ENCODE data around the gene NTSR1. TPM values are rescaled to one million over a fixed set of nuclear protein-coding genes. Genes with fewer than 3 reads are reported as not detected.

The NTSR1 gene
- total and polyA plus RNA-seq, 2 of the 13 experiments (the other 11 are each of a cell fraction or from before 2014, with no cell fraction given): 0.09 to 0.12 TPM

GRCh38 chr20:62728781-62729300 lies 20.2 kb downstream of the NTSR1 start:
- no TSS peak for BruUV-seq (replicated peaks)
- intact Hi-C loops (cut with micrococcal nuclease; ENCODE audit: unreplicated experiment): no loop called here
- H3K36me3 ChIP-seq (replicated peaks in 1 of 2; ENCODE audit: control insufficient read depth in 1 of 2, insufficient read depth in 2 of 2, low read length in 2 of 2): no peaks in the 10 kb centered on the region
- no peak for DNase-seq (ENCODE audit: low spot score)
- ChIA-PET POLR2A (interaction anchor here (1.3 kb wide), 1 partner anchor 65 kb away, joined by 3 read pairs; no protein-coding TSS in a partner anchor), CTCF (ENCODE audit: low intra/inter-chr PET ratio, low total read pairs) (no interaction called here)
- H3K4me1 ChIP-seq (ENCODE audit: insufficient read depth, low read length): no peaks in the 10 kb centered on the region
- H2AFZ ChIP-seq (ENCODE audit: low read length): no peak overlapping the region
- TF ChIP-seq CBX2 (IDR thresholded peaks at IDR 0.05; ENCODE audit: low read depth, low read length) (no peak), CBX2 (CRISPR knock-in tag; IDR thresholded peaks at IDR 0.05; ENCODE audit: low read depth) (no peak), KAT7 (CRISPR knock-in tag; IDR thresholded peaks at IDR 0.05; ENCODE audit: borderline replicate concordance) (no peak), GRHL1 (CRISPR knock-in tag; conservative IDR thresholded peaks at IDR 0.05) (no peak), HNRNPUL1 (IDR thresholded peaks at IDR 0.05; ENCODE audit: low read depth, low read length) (no peak), ZNF335 (CRISPR knock-in tag; IDR thresholded peaks at IDR 0.05) (no peak), ZBTB49 (CRISPR knock-in tag; IDR thresholded peaks at IDR 0.05; ENCODE audit: borderline replicate concordance) (no peak), MIER2 (CRISPR knock-in tag; IDR thresholded peaks at IDR 0.05) (no peak), ZNF761 (CRISPR knock-in tag; conservative IDR thresholded peaks at IDR 0.05) (no peak), ZNF501 (CRISPR knock-in tag; IDR thresholded peaks at IDR 0.05) (no peak), ZNF263 (CRISPR knock-in tag; IDR thresholded peaks at IDR 0.05) (no peak), ZNF44 (CRISPR knock-in tag; IDR thresholded peaks at IDR 0.05) (no peak), SPEN (CRISPR knock-in tag; IDR thresholded peaks at IDR 0.05; ENCODE audit: low read depth) (no peak), RARA (CRISPR knock-in tag; IDR thresholded peaks at IDR 0.05) (no peak), NFIB (CRISPR knock-in tag; IDR thresholded peaks at IDR 0.05; ENCODE audit: borderline replicate concordance) (no peak), ESRRA (CRISPR knock-in tag; IDR thresholded peaks at IDR 0.05; ENCODE audit: low read depth) (no peak), SP2 (CRISPR knock-in tag; IDR thresholded peaks at IDR 0.05) (no peak)
- H3K9ac ChIP-seq (ENCODE audit: insufficient read depth, low read depth, low read length): no peak overlapping the region
- H3K4me2 ChIP-seq (ENCODE audit: low read depth, low read length): no peak overlapping the region
- ATAC-seq: no peak
- H3K79me2 ChIP-seq (ENCODE audit: insufficient read depth, low read length): no peaks in the 10 kb centered on the region
- no peak overlapping the region for H3K27ac ChIP-seq (ENCODE audit: extremely low read length, insufficient read depth, low read length)
- WGBS (ENCODE audit: low lambda C conversion rate): 18% methylated on average over 7 of the region's 9 CpGs
- H4K20me1 ChIP-seq (ENCODE audit: insufficient read depth, low read length): 0 out of 2 replicates have a peak, but pooled peaks cover 6% of the 10 kb centered on the region
- in situ Hi-C loops (cut with HindIII; ENCODE audit: extremely low pct_ligation_motif_present, low pct_unique_long_range_greater_than_20kb): no loop called here
- no peaks in the 10 kb centered on the region for H3K9me3 ChIP-seq (ENCODE audit: low read length)
- peaks cover 55 to 95% of the 10 kb centered on the region in 2 experiments for H3K27me3 ChIP-seq (ENCODE audit: control insufficient read depth in 1 of 2, insufficient read depth in 2 of 2, low read length in 2 of 2)
- H3K4me3 ChIP-seq (replicated peaks in 1 of 3; ENCODE audit: insufficient read depth in 1 of 3, low read depth in 2 of 3, low read length in 3 of 3): no peak overlapping the region
- FAIRE-seq: no peak
